ENCODE measurements around the gene NEDD4L. TPM values are rescaled to one million over a fixed set of nuclear protein-coding genes. Genes with fewer than 3 reads are reported as not detected.

The NEDD4L gene
- total and polyA plus RNA-seq, 7 donors = 52.0 to 104 (median 57.4) TPM

GRCh38 chr18:58344080-58344670, 300.1 kb downstream of the NEDD4L start:
- Histone ChIP-seq H3K27ac (no peak overlapping the region), H3K9me3 (no peaks in the 10 kb centered on the region), H3K36me3 (peaks cover 0 to 26% (median 3%) of the 10 kb centered on the region in 4 donors), H3K27me3 (no peaks in the 10 kb centered on the region), H3K4me1 (peaks cover 0 to 5% (median under 1%) of the 10 kb centered on the region in 4 donors), H3K4me3 (no peak overlapping the region)
- TF ChIP-seq EP300 (IDR thresholded peaks at IDR 0.05) (no peak), POLR2AphosphoS5 (IDR thresholded peaks at IDR 0.05) (no peak), CTCF (IDR thresholded peaks at IDR 0.05) (no peak), POLR2A (IDR thresholded peaks at IDR 0.05) (no peak)
- DNase-seq = no peak
- 88 to 96% methylated on average over 3 of the region's 3 CpGs for WGBS, 2 donors
- intact Hi-C loops (cut with DNase I) = no loop called here

- Histone ChIP-seq H3K36me3 (peaks cover 0 to 34% (median 7%) of the 10 kb centered on the region in 4 donors), H3K27me3 (no peaks in the 10 kb centered on the region), H3K4me3 (no peak overlapping the region), H3K4me1 (no peaks in the 10 kb centered on the region), H3K9me3 (no peaks in the 10 kb centered on the region), H3K27ac (no peak overlapping the region)
- intact Hi-C loops (cut with DNase I) = no loop called here
- no peak for DNase-seq
- TF ChIP-seq POLR2A (IDR thresholded peaks at IDR 0.05) (no peak), POLR2AphosphoS5 (IDR thresholded peaks at IDR 0.05) (no peak), CTCF (IDR thresholded peaks at IDR 0.05) (no peak), EP300 (IDR thresholded peaks at IDR 0.05) (no peak)
- WGBS, 2 donors = 85% methylated on average over 8 of the region's 8 CpGs
Observed at GRCh38 chr18:58344861-58345463, 300.9 kb downstream of the NEDD4L start.

DNA sequence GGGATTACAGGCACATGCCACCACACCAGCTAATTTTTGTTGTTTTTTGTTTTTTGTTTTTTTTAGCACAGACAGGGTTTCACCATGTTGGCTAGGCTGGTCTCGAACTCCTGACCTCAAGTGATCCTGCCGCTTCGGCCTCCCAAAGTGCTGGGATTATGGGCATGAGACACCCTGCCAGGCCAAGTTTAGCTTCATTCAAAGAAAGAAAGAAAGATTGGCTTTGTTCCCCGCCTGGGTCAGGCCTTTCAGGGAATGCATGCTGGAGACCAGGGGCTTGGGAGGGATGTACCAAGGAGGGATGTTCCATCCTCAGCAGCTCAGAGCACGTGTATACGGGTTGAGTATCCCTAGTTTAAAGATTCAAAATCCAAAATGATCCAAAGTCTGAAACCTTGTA, 301.8 kb downstream of the NEDD4L start:
- no peak for TF ChIP-seq CTCF (IDR thresholded peaks at IDR 0.05)
- no peak for TF ChIP-seq POLR2A (IDR thresholded peaks at IDR 0.05)
- TF ChIP-seq POLR2AphosphoS5 (IDR thresholded peaks at IDR 0.05) = no peak
- TF ChIP-seq EP300 (IDR thresholded peaks at IDR 0.05) = no peak
- Histone ChIP-seq H3K27me3 (no peaks in the 10 kb centered on the region), H3K36me3 (peaks cover 0 to 43% (median 11%) of the 10 kb centered on the region in 4 donors), H3K9me3 (no peaks in the 10 kb centered on the region), H3K27ac (no peak overlapping the region), H3K4me3 (no peak overlapping the region), H3K4me1 (no peaks in the 10 kb centered on the region)
- DNase-seq = no peak
- intact Hi-C loops (cut with DNase I) = no loop called here
- 89 to 90% methylated on average over 6 of the region's 6 CpGs for WGBS, 2 donors

- TF ChIP-seq POLR2A (IDR thresholded peaks at IDR 0.05) = no peak
- intact Hi-C loops (cut with DNase I) = no loop called here
- Histone ChIP-seq H3K4me3 (no peak overlapping the region), H3K27ac (no peak overlapping the region), H3K36me3 (peaks cover 0 to 49% (median 12%) of the 10 kb centered on the region in 4 donors), H3K4me1 (no peaks in the 10 kb centered on the region), H3K9me3 (no peaks in the 10 kb centered on the region), H3K27me3 (no peaks in the 10 kb centered on the region)
- no peak for DNase-seq
- 73 to 81% methylated on average over 7 of the region's 7 CpGs for WGBS, 2 donors
Observed at GRCh38 chr18:58347135-58347534, 303.1 kb downstream of the NEDD4L start.

DNA sequence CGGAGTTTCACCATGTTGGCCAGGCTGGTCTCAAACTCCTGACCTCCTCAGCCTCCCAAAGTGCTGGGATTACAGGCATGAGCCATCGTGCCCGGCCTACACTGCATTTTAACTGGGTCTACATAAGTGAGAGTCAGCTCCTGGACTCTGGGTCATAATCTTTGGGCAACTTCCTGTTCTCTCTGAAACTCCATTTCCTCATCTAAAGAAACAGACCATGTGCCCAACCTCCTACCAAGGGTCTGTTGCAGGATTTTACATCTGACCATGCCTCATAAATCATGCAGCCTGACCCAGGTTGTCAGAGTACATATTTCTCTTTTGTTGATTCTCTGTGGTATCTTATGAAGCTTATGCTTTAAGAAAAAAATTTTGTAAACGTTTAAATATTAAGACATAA, 304.5 kb downstream of the NEDD4L start:
- no peak overlapping the region for H3K27ac ChIP-seq
- no peaks in the 10 kb centered on the region for H3K27me3 ChIP-seq
- no peaks in the 10 kb centered on the region for H3K9me3 ChIP-seq
- peaks cover 0 to 50% (median 10%) of the 10 kb centered on the region in 4 donors for H3K36me3 ChIP-seq
- H3K4me3 ChIP-seq = no peak overlapping the region
- 78 to 81% methylated on average over 4 of the region's 4 CpGs for WGBS, 2 donors
- no peak for DNase-seq
- TF ChIP-seq CTCF (IDR thresholded peaks at IDR 0.05) (no peak), EP300 (IDR thresholded peaks at IDR 0.05) (no peak)
- intact Hi-C loops (cut with DNase I) = no loop called here
- H3K4me1 ChIP-seq = no peaks in the 10 kb centered on the region

All from sigmoid colon (tissue), 7 donors.